RCC 7860 (cell line): Measurements from ENCODE around the gene ENO1.
"Not testable (repeated sequence)": the region's sequence is repeated elsewhere in the genome, so short reads cannot be mapped to it uniquely, and the experiment has no call there.

ENCODE experiments used
- DNase-seq: peaks from one replicate; pipeline ENCODE4 v3.0.0-alpha.2; 2015; ENCODE audit warnings: low spot score
- FAIRE-seq: peaks from 2 replicates; lab custom pipeline; 2012; peaks lifted over from hg19 to GRCh38; lab: Jason Lieb, UNC

Gene ENO1

DNA sequence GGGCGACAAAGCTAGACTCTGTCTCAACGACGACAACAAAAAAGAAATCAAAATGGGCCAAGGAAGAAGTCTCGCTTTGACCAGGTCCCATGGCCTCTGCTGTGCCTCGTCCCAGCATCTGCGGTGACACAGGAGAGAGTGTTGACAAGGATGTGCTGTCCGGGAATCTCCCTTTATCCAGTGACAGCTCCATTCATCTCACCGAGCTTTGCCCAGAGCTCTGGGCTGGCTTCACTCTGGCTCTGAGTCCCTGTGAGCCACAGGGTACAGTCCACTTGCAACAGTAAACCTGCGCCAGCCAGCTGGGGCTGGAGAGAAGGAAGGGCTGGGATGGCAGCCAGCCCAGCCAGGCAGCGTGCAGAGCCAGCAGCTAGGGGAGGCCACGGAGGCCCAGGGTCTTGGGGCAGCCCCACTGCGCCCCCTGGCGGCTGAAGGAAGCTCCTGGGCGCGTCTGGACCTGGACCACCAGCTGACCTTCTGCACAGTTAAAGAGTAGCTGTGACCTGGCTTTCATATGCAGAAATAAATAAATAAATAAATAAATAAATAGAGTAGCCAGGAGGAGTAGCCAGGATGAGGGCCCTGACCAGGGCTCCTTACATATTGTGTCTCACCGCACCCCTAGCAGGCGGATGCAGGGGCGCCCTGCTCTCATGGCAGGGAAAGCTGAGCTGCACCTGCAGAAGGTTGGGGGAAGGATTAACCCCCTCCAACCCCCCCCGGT is 29.7 kb downstream of the ENO1 start:
- peak; percentile 69 for FAIRE-seq
- DNase-seq: peak; percentile 81

DNA sequence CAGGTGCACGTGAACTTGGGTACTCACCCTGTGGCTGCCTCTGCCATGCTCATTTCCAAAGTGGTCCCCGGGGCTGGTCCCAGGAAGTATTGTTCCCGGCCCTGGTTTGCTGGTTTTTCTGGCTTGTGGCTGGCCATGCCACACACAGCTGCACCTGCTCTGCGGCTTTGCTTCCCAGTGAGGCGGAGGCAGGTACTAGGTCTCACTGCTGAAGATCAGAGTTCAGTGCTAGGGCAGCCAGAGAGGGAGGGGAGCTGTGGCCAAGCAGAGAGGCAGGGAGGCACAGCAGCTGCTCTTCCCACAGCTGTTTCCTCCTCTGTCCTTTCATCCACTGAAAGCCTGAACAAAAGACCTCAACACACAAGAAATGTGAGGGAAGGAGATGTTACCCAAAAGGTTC is 30.5 kb downstream of the ENO1 start:
- FAIRE-seq: no peak
- no peak for DNase-seq

DNA sequence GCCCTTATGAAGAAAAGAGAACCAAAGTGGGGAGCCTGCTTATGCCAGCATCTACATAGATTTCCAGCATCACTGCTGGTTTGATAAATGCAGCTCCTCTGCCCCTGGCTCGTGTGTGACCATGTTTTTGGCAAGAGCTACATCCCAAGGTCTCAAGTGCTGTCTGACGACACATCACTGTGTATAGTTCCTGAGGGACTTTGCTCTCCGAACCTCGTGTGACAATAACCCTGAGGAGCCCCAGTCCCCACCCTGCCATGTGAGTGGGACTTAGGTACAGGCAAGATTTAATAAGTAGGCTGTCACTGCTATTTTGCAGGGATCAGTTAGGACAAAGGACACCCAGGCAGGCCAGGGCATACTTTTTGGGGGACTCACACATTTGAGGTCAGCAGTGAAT is 32.2 kb downstream of the ENO1 start:
- FAIRE-seq (no peak), DNase-seq (no peak)

DNA sequence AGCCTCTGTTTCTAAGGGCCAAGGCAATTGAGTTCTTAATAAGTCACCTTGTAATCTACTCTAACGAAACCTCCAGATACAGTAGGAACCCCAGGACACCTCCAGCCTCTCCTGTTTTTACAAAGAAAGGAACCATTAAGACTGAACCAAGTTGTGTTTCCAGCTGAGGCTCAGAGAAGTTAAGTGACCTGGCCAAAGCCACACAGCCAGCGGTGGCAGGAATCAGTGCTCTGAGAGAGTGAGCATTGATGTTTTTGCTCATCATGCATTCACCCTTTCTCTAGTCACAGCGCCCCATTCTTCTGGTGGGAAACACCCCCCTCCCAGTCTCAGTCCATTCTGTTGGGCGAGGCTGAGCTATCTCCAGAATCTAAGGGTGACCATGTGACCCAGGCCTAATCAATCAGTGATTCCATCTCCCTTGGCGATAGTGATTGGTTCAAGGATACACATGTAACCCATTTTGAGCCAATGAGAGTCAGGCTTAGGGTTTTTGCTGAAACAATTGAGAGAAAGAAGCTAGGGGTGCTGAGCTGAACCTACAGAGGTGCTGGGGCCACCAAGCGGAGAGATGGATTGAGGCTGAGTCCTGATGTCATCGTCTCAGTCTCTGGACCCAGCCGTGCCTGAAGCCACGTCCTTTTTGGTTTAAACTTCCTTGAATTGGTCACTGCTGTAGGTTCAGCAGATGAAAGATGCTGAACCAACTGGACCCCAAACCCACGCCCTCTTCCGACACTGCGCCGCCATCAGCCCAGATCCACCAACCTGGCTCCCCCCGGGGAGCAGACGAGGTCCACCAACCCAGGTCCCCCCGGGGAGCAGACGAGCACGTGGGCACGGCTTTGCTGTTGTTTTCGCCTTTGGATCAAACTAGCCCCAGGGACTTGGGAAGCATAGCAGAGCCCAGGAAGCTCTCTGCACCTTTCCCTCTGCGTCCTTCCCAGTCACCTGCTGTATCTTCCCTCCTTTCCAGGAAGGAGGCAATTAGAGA is 33.1 kb downstream of the ENO1 start:
- FAIRE-seq (no peak), DNase-seq (no peak)

DNA sequence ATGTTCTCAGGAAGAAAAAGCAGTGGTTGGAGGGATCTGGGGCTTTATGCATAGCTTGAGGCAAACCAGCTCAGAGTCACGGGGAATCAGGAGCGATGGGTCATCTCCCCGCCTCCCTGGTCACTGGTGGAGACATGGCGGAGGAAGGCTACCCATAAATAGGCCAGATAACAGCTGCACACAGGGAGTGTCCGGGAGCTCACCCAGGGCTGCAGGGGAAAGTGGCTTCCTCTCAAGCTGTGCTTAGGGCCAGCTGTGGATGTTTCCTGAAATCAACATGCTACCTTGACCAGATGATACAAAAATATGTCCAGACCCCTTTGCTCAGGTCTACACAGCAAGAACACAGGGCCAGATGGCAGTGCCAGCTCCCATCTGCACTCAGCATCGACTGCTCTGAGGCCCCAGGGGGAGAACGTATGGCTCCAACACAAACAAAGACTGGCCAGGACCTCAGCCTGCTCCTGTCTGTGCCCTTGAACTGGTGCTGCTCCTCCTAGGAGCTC is 33.9 kb downstream of the ENO1 start:
- FAIRE-seq: no peak

DNA sequence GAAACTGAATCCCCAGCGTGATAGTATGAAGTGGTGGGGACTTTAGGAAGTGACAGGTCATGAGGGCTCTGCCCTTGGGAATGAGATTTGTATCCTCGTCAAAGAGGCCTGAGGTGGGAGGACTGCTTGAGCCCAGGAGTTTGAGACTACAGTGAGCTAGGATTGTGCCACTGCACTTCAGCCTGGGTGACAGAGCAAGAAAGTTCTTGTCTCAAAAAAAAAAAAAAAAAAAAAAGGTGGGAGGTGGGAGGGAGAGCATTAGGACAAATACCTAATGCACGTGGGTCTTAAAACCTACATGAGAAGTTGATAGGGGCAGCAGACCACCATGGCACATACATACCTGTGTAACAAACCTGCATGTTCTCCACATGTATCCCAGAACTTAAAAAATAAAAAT is 37.1 kb downstream of the ENO1 start:
- no peak for FAIRE-seq
- DNase-seq: no peak

More for the DNA sequence above, 33.9 kb downstream of the ENO1 start:
- DNase-seq: no peak

DNA sequence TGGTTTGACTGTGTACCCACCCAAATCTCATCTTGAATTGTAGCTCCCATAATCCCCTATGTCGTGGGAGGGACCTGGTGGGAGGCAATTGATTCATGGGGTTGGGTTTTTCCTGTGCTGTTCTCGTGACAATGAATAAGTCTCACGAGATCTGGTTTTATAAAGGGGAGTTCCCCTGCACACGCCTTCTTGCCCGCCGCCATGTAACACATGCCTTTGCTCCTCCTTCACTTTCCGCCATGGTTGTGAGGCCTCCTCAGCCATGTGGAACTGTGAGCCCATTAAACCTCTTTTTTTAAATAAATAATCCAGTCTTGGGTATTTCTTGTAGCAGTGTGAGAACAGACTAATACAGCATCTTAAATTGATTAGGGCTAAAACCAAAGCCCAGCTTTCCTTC is 38.5 kb downstream of the ENO1 start:
- no peak for FAIRE-seq

DNA sequence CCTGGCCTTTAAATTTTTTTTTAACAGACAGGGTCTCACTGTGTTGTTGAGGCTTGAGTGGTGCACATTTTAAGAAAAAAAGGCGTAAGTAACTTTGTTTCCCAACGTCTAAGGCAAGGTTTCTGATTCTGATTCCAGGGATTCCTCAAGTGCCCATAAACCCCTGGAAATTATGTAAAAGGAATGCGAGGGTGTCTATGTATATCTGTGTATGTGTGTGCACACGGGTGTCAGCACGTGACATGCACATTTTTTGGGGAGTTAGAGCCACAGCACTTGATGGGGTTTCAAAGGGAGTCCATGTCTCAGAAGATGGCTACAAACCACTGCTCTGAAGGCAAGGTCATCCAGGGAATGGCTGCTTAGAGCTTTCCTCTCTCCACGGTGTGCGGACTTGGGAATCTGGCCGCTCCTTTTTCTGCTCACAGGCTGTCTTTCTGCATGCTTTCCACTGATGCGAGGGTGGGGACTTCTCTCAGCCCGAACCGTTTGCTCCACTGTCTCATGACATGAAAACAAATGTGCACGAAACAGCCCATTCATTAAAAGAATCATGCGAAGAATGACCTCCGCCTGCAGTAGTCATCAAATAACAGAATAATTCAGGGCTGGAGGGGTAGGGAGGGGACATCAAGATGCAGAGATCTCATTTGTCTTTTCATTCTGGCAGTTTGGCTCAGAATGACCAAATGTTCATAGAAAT is 42.4 kb downstream of the ENO1 start:
- DNase-seq: no peak
- no peak for FAIRE-seq

More for the DNA sequence above, 38.5 kb downstream of the ENO1 start:
- DNase-seq: no peak

DNA sequence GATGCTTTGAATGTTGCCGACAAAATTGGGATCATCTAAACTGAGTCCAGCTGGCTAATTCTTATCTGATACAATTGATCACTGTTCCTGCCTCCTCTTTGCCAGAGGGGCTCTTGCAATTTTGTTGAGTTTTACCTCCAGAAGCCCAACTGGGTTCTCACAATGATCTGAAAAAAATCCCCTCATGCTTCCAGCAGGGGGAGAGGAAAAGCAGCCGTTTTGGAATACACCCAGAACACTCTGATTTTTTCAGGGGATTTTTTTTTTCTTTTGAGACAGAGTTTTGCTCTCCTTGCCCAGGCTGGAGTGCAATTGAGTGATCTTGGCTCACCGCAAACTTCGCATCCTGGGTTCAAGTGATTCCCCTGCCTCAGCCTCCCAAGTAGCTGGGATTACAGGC is 47.1 kb downstream of the ENO1 start:
- DNase-seq (no peak), FAIRE-seq (no peak)

DNA sequence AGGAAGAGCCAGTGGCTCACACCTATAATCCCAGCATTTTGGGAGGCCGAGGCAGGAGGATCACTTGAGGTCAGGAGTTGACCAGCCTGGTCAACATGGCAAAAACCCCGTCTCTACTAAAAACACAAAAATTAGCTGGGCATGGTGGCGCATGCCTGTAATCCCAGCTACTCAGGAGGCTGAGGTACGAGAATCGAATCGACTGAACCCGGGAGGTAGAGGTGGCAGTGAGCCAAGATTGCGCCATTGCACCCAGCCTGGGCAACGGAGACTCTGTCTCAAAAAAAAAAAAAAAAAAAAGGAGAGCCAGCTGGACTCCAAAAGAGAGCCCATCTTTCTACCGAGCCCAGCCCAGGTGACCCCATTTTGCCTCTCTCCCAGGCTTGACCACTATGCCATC is 47.8 kb downstream of the ENO1 start:
- FAIRE-seq, DNase-seq: not testable (repeated sequence)

DNA sequence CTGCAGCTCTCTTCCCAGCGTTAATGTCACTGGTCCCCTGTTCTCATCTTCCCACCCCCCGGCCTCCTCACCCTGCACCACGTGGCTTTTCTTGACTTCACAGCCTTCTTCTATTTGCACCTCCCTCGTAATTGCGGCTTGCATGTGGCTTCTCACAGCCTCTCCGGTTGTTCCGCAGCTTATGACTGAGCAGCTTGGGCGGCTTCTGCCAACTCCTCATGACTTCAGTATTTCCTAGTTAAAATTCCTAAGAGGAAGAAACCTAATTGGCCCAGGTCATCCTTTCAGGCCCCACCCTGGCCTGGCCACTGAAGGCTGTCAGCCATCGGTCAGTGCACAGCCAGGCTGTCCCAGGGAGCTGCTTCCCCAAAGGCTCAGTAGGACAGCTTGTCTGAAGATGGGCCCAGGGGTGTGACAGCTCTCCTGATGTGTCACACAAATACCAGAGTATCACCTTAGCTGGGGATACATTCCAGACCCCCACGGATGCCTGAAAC is 52.5 kb downstream of the ENO1 start:
- no peak for FAIRE-seq

DNA sequence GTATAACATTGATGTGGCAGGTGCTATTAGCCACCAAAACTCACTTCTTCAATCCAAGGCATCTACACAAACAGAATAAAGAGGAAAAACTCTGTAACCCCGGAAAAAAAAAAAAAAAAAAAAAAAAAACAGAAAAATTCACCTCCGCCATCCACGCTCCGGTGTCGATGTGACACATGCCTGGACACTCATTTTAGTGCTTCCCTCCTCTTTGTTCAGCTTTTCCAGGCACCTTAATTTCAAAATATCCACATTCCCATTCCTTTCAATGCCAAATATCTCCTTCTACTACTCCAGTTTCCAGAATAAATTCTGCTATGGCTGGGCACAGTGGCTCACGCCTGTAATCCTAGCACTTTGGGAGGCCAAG is 55.2 kb downstream of the ENO1 start:
- DNase-seq: no peak
- no peak for FAIRE-seq

More for the DNA sequence above, 52.5 kb downstream of the ENO1 start:
- DNase-seq: peak; percentile 15

DNA sequence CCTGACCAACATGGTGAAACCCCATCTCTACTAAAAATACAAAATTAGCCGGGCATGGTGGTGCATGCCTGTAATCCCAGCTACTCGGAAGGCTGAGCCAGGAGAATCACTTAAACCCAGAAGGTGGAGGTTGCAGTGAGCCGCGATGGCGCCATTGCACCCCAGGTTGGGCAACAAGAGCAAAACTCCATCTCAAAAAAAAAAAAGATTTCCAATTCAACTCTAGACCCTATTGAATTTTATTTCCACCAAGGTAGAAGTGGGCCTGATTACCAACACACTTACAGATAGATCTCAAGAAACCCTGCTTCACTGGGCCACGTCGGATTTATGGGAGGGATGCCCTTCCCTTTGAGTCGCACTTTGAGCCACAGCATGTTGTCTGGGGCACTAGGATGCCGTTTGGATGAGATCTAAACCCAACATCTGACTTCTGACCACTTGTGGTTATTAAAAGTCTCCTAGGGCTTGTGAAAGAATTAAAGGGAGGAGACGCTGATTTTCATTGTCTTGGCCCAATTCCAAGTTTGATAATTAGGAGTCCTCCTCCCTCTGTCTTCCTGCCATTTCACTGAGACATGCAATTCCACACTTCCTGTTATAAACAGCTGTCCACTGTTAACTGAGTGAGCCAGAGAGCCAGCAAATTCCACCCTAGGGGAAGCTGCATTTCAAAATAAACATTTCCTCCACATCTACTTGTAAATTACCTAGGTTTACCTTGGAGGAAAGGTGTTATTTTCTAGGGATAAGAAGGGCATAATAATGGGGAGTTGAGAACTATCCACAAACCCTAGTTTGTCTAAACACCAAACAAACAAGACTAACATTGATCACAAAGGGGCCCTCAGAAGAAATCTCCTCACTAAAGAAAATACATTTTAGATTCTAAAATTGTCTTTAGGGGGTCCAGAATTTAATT is 55.9 kb downstream of the ENO1 start:
- peak; percentile 84 for FAIRE-seq
- DNase-seq: peak; percentile 91

DNA sequence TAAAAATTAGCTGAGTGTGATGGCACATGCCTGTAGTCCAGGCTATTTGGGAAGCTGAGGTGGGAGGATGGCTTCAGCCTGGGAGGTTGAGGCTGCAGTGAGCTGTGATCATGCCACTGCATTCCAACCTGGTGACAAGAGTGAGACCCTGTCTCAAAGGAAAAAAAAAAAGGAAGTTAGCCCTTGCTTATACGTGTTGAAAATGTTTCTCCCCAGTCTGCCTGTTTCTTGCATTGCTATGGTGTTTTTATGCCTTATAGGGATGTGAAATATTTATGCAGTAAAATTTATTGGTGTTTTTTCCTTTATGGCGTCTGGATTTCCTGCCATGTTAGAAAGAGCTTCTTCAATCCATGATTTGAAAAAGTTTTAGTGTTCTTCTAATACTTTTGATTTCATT is 57.4 kb downstream of the ENO1 start:
- peak; percentile 72 for DNase-seq
- FAIRE-seq: peak; percentile 80

DNA sequence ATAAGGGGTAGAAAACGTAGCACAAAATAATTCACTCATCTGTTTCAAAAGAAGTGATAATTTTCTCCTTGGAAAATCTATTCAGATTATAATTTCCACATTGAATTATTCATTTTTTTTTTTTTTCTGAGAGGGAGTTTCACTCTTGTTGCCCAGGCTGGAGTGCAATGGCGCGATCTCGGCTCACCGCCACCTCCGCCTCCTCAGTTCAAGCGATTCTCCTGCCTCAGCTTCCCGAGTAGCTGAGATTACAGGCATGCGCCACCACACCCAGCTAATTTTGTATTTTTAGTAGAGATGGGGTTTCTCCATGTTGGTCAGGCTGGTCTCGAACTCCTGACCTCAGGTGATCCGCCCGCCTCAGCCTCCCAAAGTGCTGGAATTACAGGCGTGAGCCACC is 59.7 kb downstream of the ENO1 start:
- not testable (repeated sequence) for FAIRE-seq, DNase-seq

DNA sequence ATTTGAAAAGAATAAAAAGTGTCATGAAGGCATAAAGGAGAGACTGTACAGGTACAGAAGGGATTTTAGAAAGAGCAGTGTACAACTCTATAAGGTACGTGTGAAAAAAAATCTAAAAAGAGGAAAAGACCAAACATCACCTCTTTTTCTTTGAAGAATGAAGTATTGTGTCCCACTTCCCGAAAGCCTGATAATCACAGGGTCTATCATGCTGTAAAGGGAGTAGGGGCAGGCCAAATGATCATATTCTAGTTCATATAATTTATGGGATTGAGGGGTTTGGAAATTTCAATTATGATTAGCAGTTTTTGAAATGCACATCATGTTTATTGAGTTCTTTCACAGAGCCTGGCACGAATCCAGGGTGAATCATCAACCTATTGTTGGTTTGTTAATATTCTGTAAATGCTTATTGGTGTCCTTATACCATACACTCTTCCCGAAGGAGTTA is 60.1 kb downstream of the ENO1 start:
- FAIRE-seq: peak; percentile 57
- no peak for DNase-seq

DNA sequence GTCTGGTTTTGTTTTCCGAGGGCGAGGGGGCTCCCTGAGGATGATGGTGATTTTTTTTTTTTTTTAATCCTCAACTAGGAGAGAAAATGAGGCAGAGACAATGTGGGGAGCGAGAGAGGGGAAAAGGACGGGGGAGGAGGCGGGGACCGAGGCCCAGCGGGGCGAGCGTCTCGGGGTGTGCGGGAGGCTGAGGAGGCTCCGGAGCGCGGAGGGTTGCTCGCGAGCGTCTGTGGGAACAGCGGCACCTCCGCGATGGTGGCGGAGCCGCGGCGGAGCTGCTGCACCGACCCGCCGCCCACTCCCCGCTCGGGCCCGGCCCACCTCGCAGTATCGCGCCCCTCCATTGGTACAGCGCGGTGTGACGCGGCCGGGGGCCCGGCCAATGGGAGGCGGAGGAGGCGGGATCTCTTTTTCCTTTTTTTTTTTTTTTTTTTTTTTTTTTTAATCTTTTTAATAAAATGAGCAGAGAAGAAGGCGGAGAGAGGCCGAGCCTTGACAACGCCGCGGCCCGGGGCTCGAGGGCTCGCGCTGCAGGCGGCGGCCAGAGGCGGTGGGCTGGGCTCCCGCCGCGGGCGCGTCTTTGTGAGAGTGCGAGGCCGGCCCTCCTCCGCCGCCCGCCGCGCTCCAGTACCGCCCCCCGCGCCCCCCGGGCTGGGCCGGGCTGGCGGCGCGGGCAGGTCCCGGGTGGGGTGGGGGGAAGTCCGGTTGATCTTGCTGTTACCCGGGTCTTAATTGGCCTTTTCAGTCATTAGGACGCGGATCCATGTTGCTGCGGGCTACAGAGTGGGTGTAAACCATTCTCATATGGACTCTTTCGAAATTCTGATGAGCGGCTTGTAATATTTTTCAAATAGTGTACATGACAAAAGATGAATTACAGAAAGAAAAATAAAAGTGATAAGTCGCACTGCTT is 60.8 kb downstream of the ENO1 start, which contains the start of gene RERE:
Gene RERE, minus strand, starts transcription at position 229 of the 913 bp plus-strand sequence.
- peak; percentile 56 for FAIRE-seq
- peak; percentile 78 for DNase-seq

DNA sequence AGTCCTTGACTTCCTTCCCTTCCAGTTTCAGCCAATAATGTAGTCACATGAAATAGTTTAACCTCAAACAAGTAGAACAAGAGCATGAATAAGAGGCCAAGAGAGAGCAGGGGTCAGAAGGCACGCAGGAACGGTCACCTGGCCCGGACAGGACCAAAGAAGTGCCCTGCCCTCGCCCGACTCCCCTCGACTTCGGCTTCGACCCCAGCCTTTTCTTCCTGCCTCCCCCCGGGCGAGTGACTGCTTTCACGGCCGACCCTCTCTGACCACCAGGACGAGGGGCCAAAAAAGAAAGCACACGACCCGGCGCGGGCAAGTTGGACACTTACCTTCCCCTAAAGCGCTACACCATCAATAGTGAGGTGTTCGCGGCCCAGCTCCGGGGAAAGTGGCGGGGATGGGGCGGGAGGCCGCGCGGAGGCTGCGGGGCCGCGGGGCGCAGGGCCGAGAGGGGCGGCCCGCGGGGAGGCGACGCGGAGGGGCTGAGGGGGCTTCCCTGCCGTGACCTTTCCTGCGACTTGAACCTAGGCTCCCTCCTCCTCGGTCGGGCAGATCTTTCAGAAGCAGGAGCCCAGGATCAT is 61.6 kb downstream of the ENO1 start:
- FAIRE-seq (no peak), DNase-seq (peak; percentile 30)
